GM19463 (cell line): ENCODE results near the gene GPRC5B.

Source experiments
- ATAC-seq: cut with Tn5 transposase; IDR thresholded peaks from one replicate; pipeline ENCODE4 v1.9.1; 2021; ENCODE audit warnings: mild to moderate bottlenecking, moderate library complexity; ENCODE audit not compliant: unreplicated experiment

Gene GPRC5B, protein sequence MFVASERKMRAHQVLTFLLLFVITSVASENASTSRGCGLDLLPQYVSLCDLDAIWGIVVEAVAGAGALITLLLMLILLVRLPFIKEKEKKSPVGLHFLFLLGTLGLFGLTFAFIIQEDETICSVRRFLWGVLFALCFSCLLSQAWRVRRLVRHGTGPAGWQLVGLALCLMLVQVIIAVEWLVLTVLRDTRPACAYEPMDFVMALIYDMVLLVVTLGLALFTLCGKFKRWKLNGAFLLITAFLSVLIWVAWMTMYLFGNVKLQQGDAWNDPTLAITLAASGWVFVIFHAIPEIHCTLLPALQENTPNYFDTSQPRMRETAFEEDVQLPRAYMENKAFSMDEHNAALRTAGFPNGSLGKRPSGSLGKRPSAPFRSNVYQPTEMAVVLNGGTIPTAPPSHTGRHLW

DNA sequence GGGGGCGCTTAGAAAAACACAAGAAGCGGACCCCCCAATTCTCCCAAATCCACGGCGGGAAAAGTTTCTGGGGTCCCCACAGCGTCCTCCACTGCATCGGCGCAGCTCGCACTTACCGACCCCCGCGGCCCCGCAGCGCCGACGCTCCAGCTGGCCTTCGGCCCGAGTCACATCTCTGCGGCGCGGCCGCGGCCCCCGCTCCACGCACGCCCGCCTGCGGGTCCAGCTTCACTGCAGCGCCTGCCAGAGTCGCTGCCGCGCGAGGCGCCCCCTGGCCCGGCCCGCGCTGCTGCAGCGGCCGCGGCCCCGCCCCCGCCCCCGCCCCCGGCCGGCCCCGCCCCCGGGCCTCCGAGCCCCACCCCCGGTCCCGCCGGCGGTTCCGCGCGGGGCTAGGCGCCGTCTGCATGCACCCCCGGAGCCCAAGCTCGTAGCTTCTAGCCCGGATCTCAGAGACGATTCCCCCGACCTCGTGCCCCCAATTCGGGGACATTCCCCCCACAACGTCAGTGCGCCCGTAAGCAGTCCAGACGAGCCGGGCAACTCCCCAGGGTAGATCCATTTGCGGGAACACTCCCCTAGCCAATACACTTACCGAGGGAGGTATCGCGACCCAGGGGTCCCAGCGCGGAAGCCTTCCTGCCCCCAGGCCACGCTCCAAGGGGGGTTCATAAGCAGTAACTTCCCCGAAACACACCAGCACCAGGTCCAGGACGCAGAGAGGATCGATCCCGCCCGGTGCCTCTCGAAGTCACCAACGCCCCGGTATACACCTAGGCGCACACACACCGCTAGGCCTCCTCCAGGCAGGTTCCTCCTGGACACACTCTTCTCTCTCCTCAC, at the start of gene GPRC5B:
TSS of gene GPRC5B (minus strand) at position 238 of the 840 bp plus-strand sequence. CDS start 12,003 bp downstream, outside the sequence.
- no peak for ATAC-seq

DNA sequence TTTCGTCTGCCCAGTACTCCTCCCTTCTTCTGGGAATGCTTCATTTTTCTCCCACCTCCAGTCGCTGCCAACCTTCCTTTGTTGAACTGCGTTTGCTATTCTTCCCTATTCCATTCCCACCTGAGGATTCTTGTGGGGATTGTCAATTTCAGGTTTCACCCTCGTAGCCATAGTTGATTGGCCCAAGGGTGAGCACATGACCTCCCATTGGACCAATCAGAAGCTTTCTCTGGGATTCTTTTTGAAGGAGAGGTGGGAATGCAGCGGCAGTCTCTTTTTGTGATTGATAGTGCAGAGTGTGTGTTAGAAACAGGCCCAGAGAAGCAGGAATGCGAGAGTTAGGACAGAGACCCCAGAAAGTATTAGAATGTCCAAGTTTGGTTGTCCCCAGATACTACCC, 49.1 kb upstream of the GPRC5B start:
- ATAC-seq, result no peak

DNA sequence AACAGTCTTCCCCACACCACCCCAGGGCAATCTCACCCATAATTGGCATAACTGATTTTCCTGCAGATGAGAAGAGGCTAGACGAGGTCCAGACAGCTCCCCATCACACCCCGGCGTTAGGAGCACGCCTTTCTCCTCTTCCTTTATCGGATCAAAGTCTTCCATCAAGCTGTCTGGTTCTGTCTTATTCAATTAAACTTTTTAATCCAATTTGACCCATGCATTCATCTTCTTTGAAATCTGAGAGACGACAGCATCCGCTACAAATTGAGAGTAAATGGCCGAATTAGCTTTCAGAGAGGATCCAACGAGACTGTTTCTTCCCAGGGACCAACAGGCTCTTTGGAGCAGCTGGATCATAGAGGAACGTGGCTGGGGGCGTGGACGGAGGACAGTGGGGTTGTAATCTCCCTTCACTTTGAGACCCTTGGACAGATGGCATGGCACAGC, 44.4 kb upstream of the GPRC5B start:
- ATAC-seq, result no peak

DNA sequence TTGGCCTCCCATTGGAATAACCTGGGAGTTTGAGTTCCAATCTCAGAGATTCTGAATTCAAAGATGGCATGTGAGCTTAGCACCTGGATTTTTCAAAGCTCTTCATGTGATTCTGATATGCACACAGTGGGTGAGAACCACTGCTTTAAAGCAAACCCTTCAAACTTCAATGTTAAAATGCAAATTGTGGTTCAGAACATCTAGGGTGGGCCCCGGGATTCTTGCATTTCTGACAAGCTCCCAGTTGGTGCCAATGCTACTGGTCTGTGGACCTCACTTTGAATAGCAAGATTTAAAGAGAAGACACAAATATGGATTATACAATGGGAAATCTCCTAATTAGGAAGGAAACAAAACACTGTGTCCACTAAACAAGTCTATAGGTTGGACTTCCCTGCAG, 43.8 kb upstream of the GPRC5B start:
- no peak for ATAC-seq

DNA sequence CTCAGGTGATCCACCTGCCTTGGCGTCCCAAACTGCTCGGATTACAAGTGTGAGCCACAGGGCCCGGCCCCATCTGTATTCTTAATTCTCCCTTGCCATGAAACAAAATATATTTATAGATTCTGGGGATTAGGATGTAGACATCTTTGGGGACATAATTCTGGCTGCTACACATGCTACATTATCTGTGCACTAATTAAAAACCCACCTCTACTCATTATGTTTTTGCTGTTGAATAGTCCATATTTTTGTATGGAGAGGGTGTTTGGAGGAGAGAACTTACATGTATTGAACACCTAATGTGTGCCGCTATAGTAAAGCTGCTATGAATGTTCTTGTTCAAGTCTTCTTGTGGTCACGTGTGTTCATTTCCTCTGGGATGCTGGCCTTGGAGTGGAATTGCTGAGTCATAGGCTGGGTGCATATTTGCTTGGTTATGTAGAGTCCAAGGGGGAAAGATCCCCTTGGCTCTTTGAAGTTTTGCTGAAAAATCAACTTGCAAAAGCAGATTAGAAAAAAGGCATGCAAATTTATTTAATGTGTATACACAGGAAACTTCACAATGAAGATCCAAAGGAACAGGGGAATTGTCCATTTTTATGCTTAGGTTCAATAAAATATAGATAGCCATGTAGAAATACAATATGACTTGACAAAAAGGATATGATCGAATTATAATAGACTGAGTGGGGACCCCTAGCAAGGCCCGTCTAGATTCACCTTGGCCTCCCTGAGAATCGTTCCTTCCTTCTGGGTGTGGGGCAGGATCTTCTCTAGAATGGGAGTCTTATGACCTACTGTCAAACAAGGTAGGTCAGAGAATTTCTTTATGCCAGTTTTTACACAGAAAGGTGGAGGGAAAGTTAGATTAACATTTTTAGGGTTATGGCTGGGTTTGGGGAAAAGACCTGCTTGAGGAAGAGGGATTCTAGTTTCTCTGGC, 42.1 kb upstream of the GPRC5B start:
- ATAC-seq, result no peak

DNA sequence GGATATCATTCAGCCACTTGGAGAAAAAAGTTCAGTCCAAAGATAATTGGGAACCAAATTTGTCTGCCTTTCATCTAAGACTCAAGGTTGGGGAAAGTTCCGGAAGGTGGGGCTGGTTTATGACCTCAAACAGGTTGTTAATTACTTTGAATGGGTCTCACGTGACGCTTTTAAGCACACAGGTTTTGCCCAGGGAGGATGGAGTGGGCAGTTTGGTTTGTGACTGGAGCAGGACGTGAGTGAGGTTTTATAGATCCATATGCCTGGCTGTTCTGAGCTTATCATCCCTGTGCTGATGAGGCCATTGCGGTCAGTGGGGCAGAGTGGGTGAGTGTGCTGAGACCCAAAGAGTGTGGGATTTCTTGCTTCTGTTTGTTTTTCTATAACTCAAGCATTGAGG, 38.7 kb upstream of the GPRC5B start:
- ATAC-seq, result no peak

DNA sequence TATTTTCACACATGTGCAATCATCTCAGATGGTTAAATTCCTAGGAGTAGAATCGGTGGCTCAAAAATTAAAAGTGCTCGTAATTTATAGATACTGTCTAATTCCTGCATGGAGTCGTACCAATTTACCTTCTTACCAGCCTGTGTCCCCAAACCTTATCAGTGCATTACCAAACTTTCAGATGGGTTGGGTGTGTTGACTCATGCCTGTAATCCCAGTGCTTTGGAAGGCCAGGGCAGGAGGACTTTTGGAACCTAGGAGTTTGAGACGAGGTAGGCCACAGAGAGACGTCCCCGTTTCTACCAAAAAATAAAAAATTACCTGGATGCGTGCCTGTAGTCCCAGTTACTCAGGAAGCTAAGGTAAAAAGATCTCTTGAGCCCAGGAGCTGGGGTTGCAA, 34.5 kb upstream of the GPRC5B start:
- ATAC-seq, result no peak

DNA sequence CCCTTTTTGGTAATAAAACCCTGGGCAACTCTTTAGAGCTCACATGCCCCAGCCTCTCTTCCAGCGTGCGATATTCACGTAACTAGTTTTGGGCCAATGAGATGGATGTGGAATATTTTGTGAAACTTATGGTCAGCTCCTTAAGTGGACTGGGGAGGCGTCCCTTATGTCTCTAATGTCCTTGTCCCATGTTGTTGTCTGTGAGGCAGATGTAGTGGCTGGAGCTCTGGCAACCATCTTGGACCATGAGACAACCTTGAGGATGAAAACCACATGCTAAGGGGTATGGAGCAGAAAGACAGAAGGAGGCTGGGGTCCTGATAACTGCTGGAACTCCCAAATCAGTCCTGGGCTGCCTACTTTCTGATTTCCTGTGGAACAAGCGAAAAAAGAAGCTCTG, 31.4 kb upstream of the GPRC5B start:
- no peak for ATAC-seq

DNA sequence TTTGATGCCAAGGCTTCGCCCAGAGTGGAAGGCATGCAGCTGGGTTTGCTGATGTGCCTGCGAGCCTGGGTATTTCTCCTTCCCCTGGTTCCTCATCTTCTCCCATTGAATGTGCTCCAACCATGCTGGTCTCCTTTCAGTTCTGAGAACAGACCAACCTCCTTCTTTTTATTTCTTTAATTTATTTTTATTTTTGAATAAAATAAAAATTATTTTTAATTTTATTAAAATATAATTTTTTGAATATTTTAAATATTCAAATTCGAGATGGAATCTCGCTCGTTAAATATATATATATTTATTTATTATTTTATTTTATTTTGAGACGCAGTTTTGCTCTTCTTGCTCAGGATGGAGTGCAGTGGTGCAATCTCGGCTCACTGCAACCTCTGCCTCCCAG, 30.2 kb upstream of the GPRC5B start:
- ATAC-seq, result no peak

DNA sequence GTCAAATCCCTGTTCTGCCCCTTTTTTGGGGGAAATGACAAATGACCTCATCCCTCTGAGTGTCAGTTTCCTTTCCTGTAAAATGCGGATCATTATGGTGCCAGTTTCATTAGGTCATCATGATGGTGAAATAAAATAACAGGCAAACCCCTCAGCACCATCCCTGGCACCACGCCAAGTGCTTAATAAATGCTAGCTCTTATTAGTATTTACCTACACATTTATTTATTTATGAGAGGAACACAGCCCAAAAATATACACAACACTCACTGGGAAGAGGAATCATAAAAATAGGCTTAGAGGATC, 28.6 kb upstream of the GPRC5B start:
- no peak for ATAC-seq

DNA sequence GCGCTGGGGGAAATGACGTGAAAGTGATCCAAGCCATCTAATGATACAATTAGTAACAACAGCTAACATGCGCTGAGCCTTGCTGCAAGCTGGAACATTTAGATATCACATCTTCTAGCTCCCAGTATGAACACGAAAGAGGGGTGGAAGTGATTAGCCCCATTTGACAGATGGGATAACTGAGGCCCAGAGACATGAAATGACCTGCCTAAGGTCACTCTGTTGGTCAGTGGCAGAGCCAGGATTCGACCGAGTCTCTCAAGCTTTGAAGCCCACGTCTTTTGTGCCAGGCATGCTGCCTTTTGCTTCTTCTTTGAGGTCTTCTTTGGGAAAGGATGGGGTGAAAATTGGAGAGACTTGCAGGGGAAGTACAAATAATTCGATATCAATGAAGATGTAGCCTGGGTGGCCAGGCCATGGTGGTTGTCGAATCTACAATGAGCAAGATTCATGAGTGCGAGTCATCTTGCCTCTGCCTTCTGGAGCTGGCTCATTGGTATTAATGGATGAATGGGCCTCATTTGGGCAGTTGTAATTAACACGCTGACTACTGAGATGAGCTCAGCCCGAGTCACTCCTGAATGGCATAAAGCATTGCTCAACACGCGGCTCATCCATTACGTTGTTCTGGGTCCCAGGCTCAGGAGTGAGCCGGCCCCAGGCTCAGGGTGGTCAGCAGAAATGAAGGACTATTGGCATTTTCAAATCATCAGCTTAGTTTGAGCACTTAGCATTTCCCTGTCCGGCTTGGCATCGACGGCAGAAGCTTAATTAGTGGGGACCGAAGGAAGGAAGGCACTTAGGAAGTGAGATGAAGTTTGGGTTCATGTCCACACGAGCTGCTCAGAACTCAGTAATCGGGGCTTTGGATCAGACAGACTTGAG, 28.0 kb upstream of the GPRC5B start:
- no peak for ATAC-seq

DNA sequence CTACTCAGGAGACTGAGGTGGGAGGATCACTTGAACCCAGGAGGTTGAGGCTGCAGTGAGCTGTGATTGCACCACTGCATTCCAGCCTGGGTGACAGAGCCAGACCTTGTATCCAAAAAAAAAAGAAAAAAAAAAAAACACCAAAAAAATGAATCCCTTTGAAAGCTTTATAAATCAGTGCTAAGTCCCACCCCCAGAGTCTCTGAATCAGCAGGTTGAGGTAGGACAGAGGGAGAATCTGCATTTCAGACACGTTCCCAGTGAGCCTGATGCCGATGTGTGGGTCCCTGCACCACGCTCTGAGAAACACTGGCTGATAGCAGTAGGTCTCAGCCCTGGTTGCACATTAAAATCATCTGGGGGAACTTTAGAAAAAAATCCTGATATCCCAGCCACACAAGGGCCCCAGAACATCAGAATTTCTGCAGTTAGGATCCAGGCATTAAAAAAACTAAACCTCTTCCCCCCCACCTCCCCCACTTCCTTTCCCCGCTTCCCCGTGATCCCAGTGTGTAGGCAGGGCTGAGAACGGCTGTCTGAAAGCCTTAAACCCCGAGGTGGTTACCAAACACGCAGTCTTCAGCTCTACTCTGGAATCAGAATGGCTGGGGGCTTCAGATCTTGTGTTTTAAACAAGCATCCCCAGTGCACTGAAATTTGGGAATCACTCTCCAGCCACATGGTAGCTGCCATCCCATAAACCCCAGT, 27.3 kb upstream of the GPRC5B start:
- ATAC-seq, result no peak

DNA sequence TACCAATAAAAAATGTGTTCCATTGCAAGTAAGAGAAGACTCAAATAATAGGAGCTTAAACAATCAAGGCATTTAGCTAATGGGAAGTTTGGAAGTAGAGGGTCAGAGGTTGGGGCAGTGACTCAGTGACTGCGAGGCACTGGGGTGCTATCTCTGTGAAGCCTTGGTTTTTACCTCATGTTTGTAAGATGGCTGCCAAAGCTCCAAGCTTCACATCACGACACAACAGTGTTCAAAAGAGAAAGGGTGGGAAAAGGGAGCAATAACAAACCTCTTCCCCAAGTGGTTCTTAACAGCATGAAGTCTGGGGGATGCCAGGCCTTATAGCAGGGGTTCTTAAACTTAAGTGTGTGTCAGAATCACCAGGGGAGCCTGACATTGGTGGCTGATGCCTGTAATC, 26.6 kb upstream of the GPRC5B start:
- no peak for ATAC-seq

DNA sequence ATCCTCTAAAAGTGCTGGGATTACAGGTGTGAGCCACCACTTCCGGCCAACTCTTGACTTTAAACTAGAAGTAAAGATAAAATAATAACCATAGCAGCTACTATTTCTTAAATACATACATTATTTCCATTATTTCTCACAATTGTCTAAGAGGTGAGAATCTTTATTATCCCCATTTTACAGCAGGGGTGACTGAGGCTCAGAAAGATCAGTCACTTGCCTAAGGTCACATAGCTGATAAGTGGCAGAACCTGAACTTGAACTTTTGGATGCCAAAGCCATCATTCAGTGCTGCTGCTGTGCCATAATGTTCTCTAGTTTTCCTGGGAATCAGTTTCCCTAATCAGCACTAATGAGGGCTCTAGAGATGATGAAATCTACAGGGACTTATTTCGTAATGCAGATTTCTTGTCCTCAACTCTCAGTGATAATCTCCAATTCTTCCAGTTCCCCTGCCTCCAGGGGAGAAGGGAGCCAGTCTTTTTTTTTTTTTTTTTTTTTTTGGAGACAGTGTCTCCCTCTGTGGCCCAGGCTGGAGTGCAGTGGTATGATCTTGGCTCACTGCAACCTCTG, 25.2 kb upstream of the GPRC5B start:
- ATAC-seq, result no peak

DNA sequence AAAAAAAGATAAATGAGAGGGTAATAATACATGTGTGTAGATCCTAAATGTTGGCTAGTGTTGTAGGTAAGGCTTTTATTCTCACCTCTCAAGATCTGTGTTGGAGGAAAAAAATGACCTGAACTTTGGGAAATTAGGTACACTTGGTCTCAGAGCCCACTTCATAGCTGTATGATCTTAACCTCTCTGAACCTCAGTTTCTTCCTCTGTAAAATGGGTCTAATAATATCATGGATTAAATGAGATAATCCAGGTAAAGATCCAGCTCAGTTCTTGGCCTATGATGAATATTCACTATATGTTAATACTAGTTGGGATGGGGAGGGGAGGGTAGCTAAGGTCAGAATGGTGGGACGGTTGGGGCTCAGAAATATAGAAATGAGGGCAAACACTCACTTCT, 24.3 kb upstream of the GPRC5B start:
- ATAC-seq, result no peak

DNA sequence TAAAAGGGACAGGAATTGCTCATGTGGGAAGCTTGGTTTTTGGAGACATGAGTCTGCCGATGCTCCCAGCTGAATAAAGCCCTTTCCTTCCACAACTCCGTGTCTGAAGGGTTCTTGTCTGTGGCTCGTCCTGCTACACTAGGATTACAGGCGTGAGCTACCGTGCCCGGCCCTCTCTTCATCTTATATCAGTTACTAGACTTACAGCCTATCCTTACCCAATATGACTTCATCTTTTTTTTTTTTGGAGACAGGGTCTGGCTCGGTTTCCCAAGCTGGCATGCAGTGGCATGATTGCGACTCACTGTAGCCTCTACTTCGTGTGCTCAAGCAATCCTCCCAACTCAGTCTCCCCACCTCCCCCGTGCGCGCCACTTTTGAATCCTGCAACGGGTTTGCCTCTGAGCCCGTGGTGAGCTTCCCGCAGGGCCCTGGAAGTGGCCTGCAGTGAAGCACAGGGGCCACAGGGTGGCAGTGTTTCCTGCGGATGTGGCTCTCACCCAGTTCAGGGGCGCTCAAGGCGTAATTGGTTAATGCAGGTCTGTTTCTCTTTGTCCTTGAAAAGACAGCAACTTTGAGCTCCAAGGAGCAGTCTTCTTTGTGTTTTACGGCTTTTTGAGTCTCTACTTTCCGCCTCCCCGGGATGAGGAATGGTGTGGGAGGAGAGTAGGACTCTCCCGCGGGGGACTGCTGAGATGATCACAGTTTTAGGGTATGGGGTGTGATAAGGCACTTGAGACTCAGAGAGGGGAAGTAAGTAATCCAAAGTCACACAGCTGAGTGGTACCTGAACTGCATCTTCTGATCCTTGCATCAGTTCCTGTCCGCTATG, 22.7 kb upstream of the GPRC5B start:
- ATAC-seq, result no peak

DNA sequence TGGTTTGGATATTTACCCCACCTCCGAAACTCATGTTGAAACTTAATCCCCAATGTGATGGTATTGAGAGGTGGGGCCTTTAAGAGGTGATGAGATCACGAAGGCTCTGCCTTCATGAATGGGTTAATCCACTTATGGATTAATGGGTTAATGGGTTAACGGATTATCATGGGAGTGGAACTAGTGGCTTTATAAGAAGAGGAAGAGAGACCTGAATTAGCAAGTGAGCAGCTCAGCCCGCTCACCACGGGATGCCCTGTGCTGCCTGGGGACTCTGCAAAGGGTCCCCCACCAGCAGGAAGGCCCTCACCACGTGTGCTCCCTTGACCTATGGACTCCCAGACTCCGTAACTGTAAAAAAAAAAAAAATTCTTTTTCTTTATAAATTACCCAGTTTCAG, 16.5 kb upstream of the GPRC5B start:
- ATAC-seq, result no peak

DNA sequence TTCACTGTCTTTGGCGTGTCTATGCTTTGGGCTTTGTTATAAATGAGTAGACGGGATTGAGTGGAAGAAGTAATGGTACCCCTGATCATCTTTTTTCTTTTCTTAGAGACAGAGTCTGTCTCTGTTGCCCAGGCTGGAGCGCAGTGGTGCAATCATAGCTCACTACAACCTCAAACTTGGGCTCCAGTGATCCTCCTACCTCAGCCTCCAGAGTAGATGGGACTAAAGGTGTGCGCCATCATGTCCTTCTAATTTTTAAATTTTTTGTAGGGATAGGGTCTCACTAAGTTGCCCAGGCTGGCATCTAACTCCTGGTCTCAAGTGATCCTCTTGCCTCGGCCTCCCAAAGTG, 14.9 kb upstream of the GPRC5B start:
- ATAC-seq, result no peak
